Stimulated activated naive CD8-positive, alpha-beta T cell treated with anti-CD3 and anti-CD28 coated beads, Interleukin-15, Interleukin-2, amounts not matched to agents 100 ng/mL and 50 ng/mL, for 24 hours (primary cell): Measurements from ENCODE around the gene F13B.
"Not testable (repeated sequence)": the region's sequence is repeated elsewhere in the genome, so short reads cannot be mapped to it uniquely, and the experiment has no call there.

Experiments
- H3K27ac Mint-ChIP-seq: one replicate; pipeline ENCODE4 v1.8.0; 2021; ENCODE audit warnings: mild to moderate bottlenecking, mixed read lengths
- H3K27me3 Mint-ChIP-seq: one replicate; pipeline ENCODE4 v1.8.0; 2021; ENCODE audit warnings: mixed read lengths
- H3K36me3 Mint-ChIP-seq: one replicate; pipeline ENCODE4 v1.8.0; 2021; ENCODE audit warnings: low read depth, mixed read lengths
- H3K4me1 Mint-ChIP-seq: one replicate; pipeline ENCODE4 v1.8.0; 2021; ENCODE audit warnings: low read depth, mixed read lengths
- H3K4me3 Mint-ChIP-seq: one replicate; pipeline ENCODE4 v1.8.0; 2021; ENCODE audit warnings: mild to moderate bottlenecking, mixed read lengths
- H3K9me3 Mint-ChIP-seq: one replicate; pipeline ENCODE4 v1.8.0; 2021; ENCODE audit warnings: mixed read lengths

Gene F13B

GRCh38 chr1:197017558-197018146 lies 49.4 kb downstream of the F13B start:
- H3K27me3 Mint-ChIP-seq: no peaks in the 10 kb centered on the region
- no peak overlapping the region for H3K4me3 Mint-ChIP-seq
- no peaks in the 10 kb centered on the region for H3K4me1 Mint-ChIP-seq
- no peak overlapping the region for H3K27ac Mint-ChIP-seq
- H3K9me3 Mint-ChIP-seq: no peaks in the 10 kb centered on the region
- H3K36me3 Mint-ChIP-seq: no peaks in the 10 kb centered on the region

GRCh38 chr1:197016751-197017150 lies 50.3 kb downstream of the F13B start:
- Mint-ChIP-seq H3K4me1 (no peaks in the 10 kb centered on the region), H3K27me3 (no peaks in the 10 kb centered on the region), H3K9me3 (peaks cover 1% of the 10 kb centered on the region), H3K4me3 (no peak overlapping the region), H3K27ac (no peak overlapping the region), H3K36me3 (no peaks in the 10 kb centered on the region)

GRCh38 chr1:197013234-197013633 lies 53.8 kb downstream of the F13B start:
- Mint-ChIP-seq H3K36me3 (no peaks in the 10 kb centered on the region), H3K4me1 (no peaks in the 10 kb centered on the region), H3K27me3 (no peaks in the 10 kb centered on the region), H3K9me3 (peaks cover 6% of the 10 kb centered on the region), H3K4me3 (no peak overlapping the region), H3K27ac (no peak overlapping the region)

GRCh38 chr1:197011614-197012013 lies 55.4 kb downstream of the F13B start:
- Mint-ChIP-seq H3K4me1 (no peaks in the 10 kb centered on the region), H3K27ac (no peak overlapping the region), H3K36me3 (no peaks in the 10 kb centered on the region), H3K4me3 (no peak overlapping the region), H3K27me3 (no peaks in the 10 kb centered on the region), H3K9me3 (peaks cover 6% of the 10 kb centered on the region)

GRCh38 chr1:197008861-197009260 lies 58.2 kb downstream of the F13B start:
- peaks cover 6% of the 10 kb centered on the region for H3K9me3 Mint-ChIP-seq
- H3K27me3 Mint-ChIP-seq: no peaks in the 10 kb centered on the region
- no peak overlapping the region for H3K27ac Mint-ChIP-seq
- H3K4me1 Mint-ChIP-seq: no peaks in the 10 kb centered on the region
- H3K4me3 Mint-ChIP-seq: no peak overlapping the region
- no peaks in the 10 kb centered on the region for H3K36me3 Mint-ChIP-seq

- Mint-ChIP-seq H3K27me3 (no peaks in the 10 kb centered on the region), H3K36me3 (no peaks in the 10 kb centered on the region), H3K27ac (no peak overlapping the region), H3K4me1 (no peaks in the 10 kb centered on the region), H3K4me3 (no peak overlapping the region), H3K9me3 (no peaks in the 10 kb centered on the region)
Measured at GRCh38 chr1:197003132-197003531, 63.9 kb downstream of the F13B start.

- no peak overlapping the region for H3K27ac Mint-ChIP-seq
- no peaks in the 10 kb centered on the region for H3K4me1 Mint-ChIP-seq
- no peaks in the 10 kb centered on the region for H3K36me3 Mint-ChIP-seq
- no peaks in the 10 kb centered on the region for H3K9me3 Mint-ChIP-seq
- H3K4me3 Mint-ChIP-seq: no peak overlapping the region
- H3K27me3 Mint-ChIP-seq: peaks cover 3% of the 10 kb centered on the region
Measured at GRCh38 chr1:197001828-197002227, 65.2 kb downstream of the F13B start.

- no peak overlapping the region for H3K27ac Mint-ChIP-seq
Measured at GRCh38 chr1:196997423-196997822, 69.6 kb downstream of the F13B start.

GRCh38 chr1:196993916-196994315 lies 73.1 kb downstream of the F13B start:
- no peak overlapping the region for H3K27ac Mint-ChIP-seq
- H3K4me3 Mint-ChIP-seq: no peak overlapping the region
- no peaks in the 10 kb centered on the region for H3K4me1 Mint-ChIP-seq
- H3K27me3 Mint-ChIP-seq: peaks cover 5% of the 10 kb centered on the region
- H3K9me3 Mint-ChIP-seq: no peaks in the 10 kb centered on the region
- no peaks in the 10 kb centered on the region for H3K36me3 Mint-ChIP-seq

More at GRCh38 chr1:196997423-196997822, 69.6 kb downstream of the F13B start:
- H3K27me3 Mint-ChIP-seq: peaks cover 5% of the 10 kb centered on the region
- H3K9me3 Mint-ChIP-seq: no peaks in the 10 kb centered on the region
- no peaks in the 10 kb centered on the region for H3K4me1 Mint-ChIP-seq
- H3K4me3 Mint-ChIP-seq: no peak overlapping the region
- H3K36me3 Mint-ChIP-seq: no peaks in the 10 kb centered on the region

GRCh38 chr1:196991919-196992651 lies 75.0 kb downstream of the F13B start:
- not testable (repeated sequence) for H3K4me3 Mint-ChIP-seq, H3K36me3 Mint-ChIP-seq, H3K27ac Mint-ChIP-seq, H3K4me1 Mint-ChIP-seq, H3K9me3 Mint-ChIP-seq, H3K27me3 Mint-ChIP-seq
